ENCODE data around the gene UBAC1. TPM values are rescaled to one million over a fixed set of nuclear protein-coding genes. Genes with fewer than 3 reads are reported as not detected.

UBAC1 gene
- total RNA-seq, 1 donor from 2014 or later = 47.7 TPM

DNA sequence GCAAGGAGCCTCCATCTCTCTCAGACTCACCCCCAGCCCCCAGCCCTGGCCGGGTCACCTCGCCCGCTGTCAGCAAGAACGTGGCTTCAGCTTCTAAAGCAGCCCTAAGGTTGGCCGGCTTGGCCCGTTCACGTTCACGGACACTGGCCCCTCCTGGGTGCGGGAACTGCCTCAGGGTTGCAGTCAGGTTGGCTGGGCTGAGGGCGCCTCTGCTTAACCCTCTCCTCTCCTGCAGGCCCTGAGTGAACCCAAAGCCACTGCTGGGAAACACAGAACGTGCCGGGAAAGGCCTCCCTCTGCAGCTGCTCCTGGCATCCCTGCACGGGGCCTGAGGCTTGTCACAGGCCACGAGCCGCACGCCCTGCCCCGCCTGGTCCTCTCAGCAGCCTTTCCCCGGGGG lies 40.1 kb upstream of the UBAC1 start:
- Mint-ChIP-seq H3K27ac (no peak overlapping the region), H3K4me1 (no peaks in the 10 kb centered on the region), H3K9me3 (no peaks in the 10 kb centered on the region), H3K4me3 (no peak overlapping the region), H3K27me3 (no peaks in the 10 kb centered on the region), H3K36me3 (ENCODE audit: low read depth) (no peaks in the 10 kb centered on the region)
- DNase-seq = no peak
- intact Hi-C loops (cut with micrococcal nuclease) = no loop called here

- intact Hi-C loops (cut with micrococcal nuclease) = no loop called here
- no peaks in the 10 kb centered on the region for H3K27me3 Mint-ChIP-seq
These were observed 37.4 kb upstream of the UBAC1 start for GRCh38 chr9:135998410-135999071.

DNA sequence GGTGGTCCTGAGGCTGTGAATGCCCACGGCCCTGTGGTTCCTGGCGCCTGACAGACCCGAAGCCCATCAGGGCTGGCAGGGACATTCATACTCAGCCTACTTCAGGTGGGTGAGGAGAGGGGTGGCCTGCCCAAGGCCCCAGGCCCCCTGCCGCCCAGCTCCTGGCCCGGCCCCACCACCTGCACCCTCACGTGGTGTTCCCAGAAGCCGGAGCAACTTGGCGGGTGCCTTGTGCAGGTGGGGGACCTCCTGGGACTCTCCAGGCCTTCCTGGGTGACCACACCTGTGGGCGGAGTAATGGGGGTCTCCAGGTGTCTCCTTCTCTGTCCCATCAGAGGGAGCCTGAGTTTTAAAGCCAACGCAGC lies 36.8 kb upstream of the UBAC1 start:
- no peak for DNase-seq
- Mint-ChIP-seq H3K4me1 (no peaks in the 10 kb centered on the region), H3K27ac (no peak overlapping the region), H3K4me3 (no peak overlapping the region), H3K9me3 (no peaks in the 10 kb centered on the region), H3K36me3 (ENCODE audit: low read depth) (no peaks in the 10 kb centered on the region), H3K27me3 (no peaks in the 10 kb centered on the region)
- intact Hi-C loops (cut with micrococcal nuclease) = no loop called here

More at GRCh38 chr9:135998410-135999071, 37.4 kb upstream of the UBAC1 start:
- Mint-ChIP-seq H3K36me3 (ENCODE audit: low read depth) (no peaks in the 10 kb centered on the region), H3K9me3 (no peaks in the 10 kb centered on the region), H3K4me3 (no peak overlapping the region), H3K27ac (no peak overlapping the region), H3K4me1 (no peaks in the 10 kb centered on the region)
- DNase-seq = no peak

- H3K27me3 Mint-ChIP-seq = no peaks in the 10 kb centered on the region
- no peak for DNase-seq
- H3K9me3 Mint-ChIP-seq = no peaks in the 10 kb centered on the region
- no peaks in the 10 kb centered on the region for H3K4me1 Mint-ChIP-seq
- no peak overlapping the region for H3K27ac Mint-ChIP-seq
- intact Hi-C loops (cut with micrococcal nuclease) = no loop called here
- H3K36me3 Mint-ChIP-seq (ENCODE audit: low read depth) = no peaks in the 10 kb centered on the region
- no peak overlapping the region for H3K4me3 Mint-ChIP-seq
These were observed 36.2 kb upstream of the UBAC1 start for GRCh38 chr9:135997090-135998015.

- intact Hi-C loops (cut with micrococcal nuclease) = no loop called here
- Mint-ChIP-seq H3K27me3 (no peaks in the 10 kb centered on the region), H3K27ac (no peak overlapping the region), H3K9me3 (no peaks in the 10 kb centered on the region), H3K4me1 (peaks cover under 1% of the 10 kb centered on the region), H3K4me3 (no peak overlapping the region), H3K36me3 (ENCODE audit: low read depth) (no peaks in the 10 kb centered on the region)
- no peak for DNase-seq
These were observed 34.6 kb upstream of the UBAC1 start for GRCh38 chr9:135995816-135996215.

DNA sequence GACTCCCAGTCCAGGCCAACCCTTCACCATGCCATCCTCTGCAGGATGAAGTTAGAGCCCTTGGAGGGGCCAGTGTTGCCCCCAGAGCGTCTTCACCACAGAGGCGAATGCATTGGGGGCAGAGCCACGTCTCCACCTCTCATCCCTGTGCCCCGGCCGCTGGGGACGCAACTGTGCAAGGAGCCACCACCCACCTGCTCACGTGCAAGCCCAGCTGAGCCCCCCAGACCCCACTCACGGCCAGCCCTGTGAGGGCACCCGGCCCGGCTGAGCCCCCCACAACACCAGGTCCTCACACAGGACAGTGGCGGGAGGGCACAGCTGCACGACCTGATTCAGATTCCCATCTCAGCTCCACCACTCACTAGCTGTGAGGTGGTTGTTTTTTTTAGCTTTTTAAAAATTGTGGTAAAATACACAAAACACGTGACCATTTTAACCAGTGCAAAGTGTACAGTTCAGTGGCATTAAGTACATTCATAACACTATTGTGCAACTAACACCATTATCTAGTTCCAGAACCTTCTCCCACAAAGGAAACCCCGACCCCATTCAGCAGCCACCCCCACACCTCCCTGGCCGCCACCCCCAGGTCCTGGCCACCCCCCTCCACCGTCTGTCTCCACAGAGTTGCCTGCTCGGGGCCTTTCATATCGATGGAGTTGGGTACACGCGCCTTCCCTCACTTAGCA lies 33.5 kb upstream of the UBAC1 start:
- no peak for DNase-seq
- Mint-ChIP-seq H3K4me3 (no peak overlapping the region), H3K36me3 (ENCODE audit: low read depth) (no peaks in the 10 kb centered on the region), H3K4me1 (peaks cover 2% of the 10 kb centered on the region), H3K27me3 (no peaks in the 10 kb centered on the region), H3K27ac (no peak overlapping the region), H3K9me3 (no peaks in the 10 kb centered on the region)
- intact Hi-C loops (cut with micrococcal nuclease) = no loop called here

- H3K27me3 Mint-ChIP-seq = no peaks in the 10 kb centered on the region
- peaks cover 2% of the 10 kb centered on the region for H3K4me1 Mint-ChIP-seq
- DNase-seq = no peak
- H3K4me3 Mint-ChIP-seq = no peak overlapping the region
- H3K27ac Mint-ChIP-seq = no peak overlapping the region
- no peaks in the 10 kb centered on the region for H3K36me3 Mint-ChIP-seq (ENCODE audit: low read depth)
- intact Hi-C loops (cut with micrococcal nuclease) = no loop called here
- no peaks in the 10 kb centered on the region for H3K9me3 Mint-ChIP-seq
These were observed 32.8 kb upstream of the UBAC1 start for GRCh38 chr9:135993765-135994500.

DNA sequence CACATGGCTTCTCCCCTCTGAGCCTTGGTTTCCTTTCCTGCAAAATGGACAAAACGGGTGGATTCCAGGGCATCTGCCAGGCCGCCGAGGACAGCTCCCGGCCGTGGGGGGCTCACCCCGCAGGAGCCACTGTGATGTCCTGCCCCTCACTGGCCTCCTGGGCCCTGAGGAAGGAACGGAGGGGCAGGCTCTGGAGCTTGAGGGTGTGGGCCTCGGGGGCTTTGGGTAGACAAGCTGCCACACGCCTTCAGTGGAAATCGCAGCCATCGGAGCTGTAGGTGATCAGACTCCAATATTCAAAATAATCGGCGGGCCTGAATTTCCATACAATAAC lies 32.2 kb upstream of the UBAC1 start:
- Mint-ChIP-seq H3K9me3 (no peaks in the 10 kb centered on the region), H3K4me1 (peaks cover 2% of the 10 kb centered on the region), H3K36me3 (ENCODE audit: low read depth) (no peaks in the 10 kb centered on the region), H3K27me3 (no peaks in the 10 kb centered on the region), H3K4me3 (no peak overlapping the region), H3K27ac (no peak overlapping the region)
- intact Hi-C loops (cut with micrococcal nuclease) = no loop called here
- no peak for DNase-seq

- Mint-ChIP-seq H3K4me1 (peaks cover 2% of the 10 kb centered on the region), H3K36me3 (ENCODE audit: low read depth) (no peaks in the 10 kb centered on the region), H3K9me3 (no peaks in the 10 kb centered on the region), H3K27me3 (no peaks in the 10 kb centered on the region), H3K4me3 (peak overlapping the region; percentile 30), H3K27ac (no peak overlapping the region)
- intact Hi-C loops (cut with micrococcal nuclease) = no loop called here
- peak; percentile 82 for DNase-seq
These were observed 31.6 kb upstream of the UBAC1 start for GRCh38 chr9:135992486-135993408.

DNA sequence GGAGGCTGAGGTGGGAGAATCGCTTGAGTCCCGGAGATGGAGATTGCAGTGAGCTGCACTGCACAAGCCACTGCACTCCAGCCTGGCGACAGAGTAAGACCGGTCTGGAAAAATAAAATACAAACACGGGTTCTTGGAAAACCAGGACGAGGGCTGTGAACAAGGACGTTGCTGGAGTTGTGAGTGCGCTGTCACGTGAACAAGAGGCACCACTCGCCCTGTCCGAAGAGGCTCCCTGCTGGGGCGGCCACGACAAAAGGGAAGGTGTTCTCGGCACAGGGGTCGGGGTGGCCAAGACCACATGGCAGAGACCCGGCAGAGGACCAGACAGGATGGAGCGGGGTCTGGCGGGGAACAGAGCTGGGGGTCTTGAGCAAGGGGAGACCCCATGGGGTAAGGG lies 30.6 kb upstream of the UBAC1 start:
- Mint-ChIP-seq H3K4me1 (peaks cover 2% of the 10 kb centered on the region), H3K36me3 (ENCODE audit: low read depth) (no peaks in the 10 kb centered on the region)
- DNase-seq = no peak

GRCh38 chr9:135990468-135991429 lies 29.6 kb upstream of the UBAC1 start:
- Mint-ChIP-seq H3K27me3 (no peaks in the 10 kb centered on the region), H3K4me1 (peaks cover 2% of the 10 kb centered on the region), H3K9me3 (no peaks in the 10 kb centered on the region), H3K4me3 (no peak overlapping the region), H3K36me3 (ENCODE audit: low read depth) (no peaks in the 10 kb centered on the region), H3K27ac (no peak overlapping the region)
- DNase-seq = peak; percentile 67
- intact Hi-C loops (cut with micrococcal nuclease) = no loop called here

More for the DNA sequence above, 30.6 kb upstream of the UBAC1 start:
- intact Hi-C loops (cut with micrococcal nuclease) = no loop called here
- no peak overlapping the region for H3K27ac Mint-ChIP-seq
- peak overlapping the region; percentile 10 for H3K4me3 Mint-ChIP-seq
- no peaks in the 10 kb centered on the region for H3K9me3 Mint-ChIP-seq
- no peaks in the 10 kb centered on the region for H3K27me3 Mint-ChIP-seq
